ENCODE results near the gene VEZT.
A peak's percentile ranks its signal among the peaks of the same experiment; 100 is the strongest.

Gene VEZT

DNA sequence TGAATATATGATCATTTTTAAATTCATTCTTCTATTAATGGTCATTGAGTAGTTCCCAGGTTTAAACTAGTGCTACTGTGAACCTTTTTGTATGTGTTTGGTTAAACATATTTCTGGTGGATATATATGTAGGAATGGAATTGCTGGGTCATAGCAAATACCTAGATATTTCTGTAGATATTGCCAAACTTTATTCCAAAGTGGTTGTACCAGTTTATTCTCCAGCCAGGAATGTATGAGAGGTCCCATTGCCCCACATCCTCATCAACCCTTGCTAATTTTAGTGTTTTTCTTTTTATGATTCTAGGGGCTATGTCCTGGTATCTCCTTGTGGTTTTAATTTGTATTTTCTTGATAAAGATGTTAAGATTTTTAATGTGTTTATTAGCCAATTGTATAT is 3.1 kb downstream of the VEZT start:
- no peaks in the 10 kb centered on the region for H3K9me3 ChIP-seq (ENCODE audit: insufficient read depth, low read length, severe bottlenecking)
- no peak overlapping the region for H2AFZ ChIP-seq (ENCODE audit: low read depth, low read length)
- H3K4me1 ChIP-seq (ENCODE audit: insufficient read depth, low read length), result peaks cover 34% of the 10 kb centered on the region
- peak overlapping the region; percentile 71 for H3K4me2 ChIP-seq (ENCODE audit: insufficient read depth, low read length)
- no peak overlapping the region for H3K9ac ChIP-seq (ENCODE audit: low read depth, low read length)
- H4K20me1 ChIP-seq (ENCODE audit: insufficient read depth, low read length), result peaks cover 39% of the 10 kb centered on the region; the same call in 1 of the 2 replicates
- H3K27me3 ChIP-seq (ENCODE audit: insufficient read depth, low read length, poor library complexity), result no peaks in the 10 kb centered on the region
- no peak overlapping the region for H3K27ac ChIP-seq (ENCODE audit: low read length)
- no peak overlapping the region for H3K4me3 ChIP-seq (ENCODE audit: low read depth in 1 of 2, low read length in 2 of 2)
- no peak for DNase-seq
- TF ChIP-seq, protein P1, sequence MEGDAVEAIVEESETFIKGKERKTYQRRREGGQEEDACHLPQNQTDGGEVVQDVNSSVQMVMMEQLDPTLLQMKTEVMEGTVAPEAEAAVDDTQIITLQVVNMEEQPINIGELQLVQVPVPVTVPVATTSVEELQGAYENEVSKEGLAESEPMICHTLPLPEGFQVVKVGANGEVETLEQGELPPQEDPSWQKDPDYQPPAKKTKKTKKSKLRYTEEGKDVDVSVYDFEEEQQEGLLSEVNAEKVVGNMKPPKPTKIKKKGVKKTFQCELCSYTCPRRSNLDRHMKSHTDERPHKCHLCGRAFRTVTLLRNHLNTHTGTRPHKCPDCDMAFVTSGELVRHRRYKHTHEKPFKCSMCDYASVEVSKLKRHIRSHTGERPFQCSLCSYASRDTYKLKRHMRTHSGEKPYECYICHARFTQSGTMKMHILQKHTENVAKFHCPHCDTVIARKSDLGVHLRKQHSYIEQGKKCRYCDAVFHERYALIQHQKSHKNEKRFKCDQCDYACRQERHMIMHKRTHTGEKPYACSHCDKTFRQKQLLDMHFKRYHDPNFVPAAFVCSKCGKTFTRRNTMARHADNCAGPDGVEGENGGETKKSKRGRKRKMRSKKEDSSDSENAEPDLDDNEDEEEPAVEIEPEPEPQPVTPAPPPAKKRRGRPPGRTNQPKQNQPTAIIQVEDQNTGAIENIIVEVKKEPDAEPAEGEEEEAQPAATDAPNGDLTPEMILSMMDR (IDR thresholded peaks at IDR 0.05; ENCODE audit: borderline replicate concordance, extremely low read depth, low read length, poor library complexity, severe bottlenecking), result no peak
- TF ChIP-seq EZH2 (IDR thresholded peaks at IDR 0.05; ENCODE audit: borderline replicate concordance, low read depth, low read length, severe bottlenecking), result no peak
- H3K36me3 ChIP-seq (ENCODE audit: insufficient read depth, low read length), result peaks cover 19% of the 10 kb centered on the region
- H3K79me2 ChIP-seq (ENCODE audit: insufficient read depth, low read length), result peaks cover 81% of the 10 kb centered on the region
- ATAC-seq (ENCODE audit: insufficient read depth, low read depth), result no peak

DNA sequence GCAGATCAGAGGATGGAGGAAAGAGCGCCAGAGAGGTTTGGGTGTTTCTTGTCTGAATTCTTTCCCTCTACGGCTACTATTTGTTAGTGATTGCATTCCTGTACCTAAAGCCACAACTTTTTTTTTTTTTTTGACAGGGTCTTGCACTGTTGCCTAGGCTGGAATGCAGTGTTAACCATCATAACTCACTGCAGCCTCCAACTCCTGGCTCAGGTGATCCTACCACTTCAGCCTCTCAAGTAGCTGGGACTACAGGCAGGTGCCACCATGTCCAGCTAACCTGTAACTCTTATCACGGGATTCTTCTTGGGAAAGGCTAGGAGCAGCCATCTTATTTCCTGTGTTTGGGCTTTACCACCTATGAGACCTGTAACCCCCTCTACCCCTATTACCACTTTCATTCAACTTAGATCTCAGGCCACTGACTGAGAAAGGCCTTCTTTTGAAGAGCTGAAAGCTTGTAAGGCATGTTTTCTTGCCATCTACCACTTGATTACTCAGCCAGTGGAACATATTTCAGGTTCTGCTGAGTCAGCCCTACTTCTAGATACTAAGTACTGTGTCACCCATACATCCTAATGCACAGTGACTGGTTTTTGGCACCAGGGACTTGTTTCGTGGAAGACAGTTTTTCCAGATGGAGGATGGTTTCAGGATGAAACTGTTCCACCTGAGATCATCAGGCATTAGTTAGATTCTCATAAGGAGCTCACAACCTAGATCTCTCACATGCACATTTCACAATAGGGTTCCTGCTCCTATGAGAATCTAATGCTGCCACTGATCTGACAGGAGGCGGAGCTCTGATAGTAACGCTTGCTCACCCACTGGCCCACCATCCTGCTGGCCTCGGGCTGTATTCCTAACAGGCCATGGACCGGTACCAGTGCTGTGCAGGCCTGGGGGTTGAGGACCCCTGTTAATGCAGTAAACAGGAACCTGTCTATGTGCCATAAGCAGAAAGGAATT is 6.9 kb downstream of the VEZT start:
- Histone ChIP-seq H3K79me2 (ENCODE audit: insufficient read depth, low read length) (peaks cover 98% of the 10 kb centered on the region), H2AFZ (ENCODE audit: low read depth, low read length) (no peak overlapping the region), H3K4me1 (ENCODE audit: insufficient read depth, low read length) (peaks cover 19% of the 10 kb centered on the region), H3K4me2 (ENCODE audit: insufficient read depth, low read length) (no peak overlapping the region), H3K9me3 (ENCODE audit: insufficient read depth, low read length, severe bottlenecking) (no peaks in the 10 kb centered on the region), H4K20me1 (ENCODE audit: insufficient read depth, low read length) (peaks cover 61% of the 10 kb centered on the region; the same call in 1 of the 2 replicates), H3K36me3 (ENCODE audit: insufficient read depth, low read length) (peaks cover 30% of the 10 kb centered on the region), H3K27me3 (ENCODE audit: insufficient read depth, low read length, poor library complexity) (no peaks in the 10 kb centered on the region), H3K27ac (ENCODE audit: low read length) (no peak overlapping the region), H3K9ac (ENCODE audit: low read depth, low read length) (no peak overlapping the region), H3K4me3 (ENCODE audit: low read depth in 1 of 2, low read length in 2 of 2) (no peak overlapping the region)
- no peak for DNase-seq
- no peak for TF ChIP-seq EZH2 (IDR thresholded peaks at IDR 0.05; ENCODE audit: borderline replicate concordance, low read depth, low read length, severe bottlenecking)
- TF ChIP-seq, protein P1 (IDR thresholded peaks at IDR 0.05; ENCODE audit: borderline replicate concordance, extremely low read depth, low read length, poor library complexity, severe bottlenecking), result no peak
- ATAC-seq (ENCODE audit: insufficient read depth, low read depth), result no peak

DNA sequence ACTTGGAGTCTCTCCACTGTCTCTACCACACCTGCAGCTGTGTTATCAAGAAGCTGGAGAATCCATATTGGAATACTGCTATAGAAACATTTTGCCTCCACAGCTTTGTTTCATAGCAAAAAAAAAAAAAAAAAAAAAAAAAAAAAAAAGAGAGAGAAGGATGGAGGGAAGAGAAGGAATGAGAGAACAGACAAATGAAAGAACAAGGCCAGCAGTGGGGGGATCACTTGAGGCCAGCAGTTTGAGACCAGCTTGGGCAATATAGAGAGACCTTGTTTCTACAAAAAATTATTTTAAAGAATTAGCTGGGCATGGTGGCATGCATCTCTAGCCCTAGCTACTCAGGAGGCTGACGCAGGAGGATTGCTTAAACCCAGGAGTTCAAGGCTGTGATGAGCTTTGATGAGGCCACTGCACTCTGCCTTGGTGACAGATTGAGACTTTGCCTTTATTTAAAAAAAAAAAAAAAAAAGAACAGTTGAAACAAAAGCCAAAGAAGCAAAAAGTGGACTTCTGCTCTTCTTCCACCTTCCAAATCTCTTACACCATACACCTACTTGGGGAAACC is 8.1 kb downstream of the VEZT start:
- Histone ChIP-seq H3K36me3 (ENCODE audit: insufficient read depth, low read length) (peaks cover 30% of the 10 kb centered on the region), H3K4me2 (ENCODE audit: insufficient read depth, low read length) (no peak overlapping the region), H3K4me1 (ENCODE audit: insufficient read depth, low read length) (peaks cover 8% of the 10 kb centered on the region; the same call in 1 of the 2 replicates), H3K9ac (ENCODE audit: low read depth, low read length) (no peak overlapping the region), H3K9me3 (ENCODE audit: insufficient read depth, low read length, severe bottlenecking) (no peaks in the 10 kb centered on the region), H4K20me1 (ENCODE audit: insufficient read depth, low read length) (peaks cover 58% of the 10 kb centered on the region; the same call in 1 of the 2 replicates), H3K4me3 (ENCODE audit: low read depth in 1 of 2, low read length in 2 of 2) (no peak overlapping the region), H3K79me2 (ENCODE audit: insufficient read depth, low read length) (peaks cover 98% of the 10 kb centered on the region), H2AFZ (ENCODE audit: low read depth, low read length) (no peak overlapping the region), H3K27ac (ENCODE audit: low read length) (no peak overlapping the region), H3K27me3 (ENCODE audit: insufficient read depth, low read length, poor library complexity) (no peaks in the 10 kb centered on the region)
- ATAC-seq (ENCODE audit: insufficient read depth, low read depth) (no peak), DNase-seq (no peak)
- no peak for TF ChIP-seq EZH2 (IDR thresholded peaks at IDR 0.05; ENCODE audit: borderline replicate concordance, low read depth, low read length, severe bottlenecking)
- TF ChIP-seq, protein P1 (IDR thresholded peaks at IDR 0.05; ENCODE audit: borderline replicate concordance, extremely low read depth, low read length, poor library complexity, severe bottlenecking), result no peak
